ENCODE results near the gene FAHD2B. TPM values are rescaled to one million over a fixed set of nuclear protein-coding genes. Genes with fewer than 3 reads are reported as not detected.

The FAHD2B gene
- total and polyA plus RNA-seq, 2 experiments from 2014 or later, result 22.3 to 28.6 TPM

DNA sequence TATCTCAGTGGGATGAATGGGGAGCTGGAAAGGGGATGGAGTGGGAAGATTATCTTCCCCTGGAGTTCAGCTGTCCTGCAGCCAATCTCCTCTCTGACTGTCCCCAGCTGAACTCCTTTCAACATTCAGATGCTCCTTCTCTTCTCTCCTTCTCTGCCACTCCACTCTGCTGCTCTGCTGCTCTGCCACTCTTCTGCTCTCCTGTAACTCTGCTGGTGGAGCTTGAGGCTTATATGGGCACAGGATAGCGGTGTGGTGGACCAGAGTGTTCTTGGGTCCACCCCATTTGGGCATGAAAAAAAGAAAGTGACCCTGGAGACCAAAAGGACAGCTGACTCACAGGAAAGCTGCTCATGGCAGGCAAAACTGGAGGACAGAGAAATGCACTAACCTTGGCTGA lies 26.6 kb downstream of the FAHD2B start:
- Histone ChIP-seq H3K27ac (ENCODE audit: low read depth) (no peak overlapping the region), H3K36me3 (ENCODE audit: insufficient read depth) (no peaks in the 10 kb centered on the region), H3K4me3 (no peak overlapping the region), H3K9me2 (ENCODE audit: insufficient read depth) (0 out of 2 replicates have a peak, but pooled peaks cover 5% of the 10 kb centered on the region), H3F3A (replicated peaks; ENCODE audit: low read depth) (no peaks in the 10 kb centered on the region), H4K20me1 (replicated peaks; ENCODE audit: insufficient read depth) (no peaks in the 10 kb centered on the region), H2AFZ (no peak overlapping the region), H3K4me1 (ENCODE audit: insufficient read depth) (no peaks in the 10 kb centered on the region), H3K4me2 (no peak overlapping the region), H3K79me2 (replicated peaks; ENCODE audit: insufficient read depth) (no peaks in the 10 kb centered on the region), H3K27me3 (ENCODE audit: insufficient read depth) (no peaks in the 10 kb centered on the region)
- ATAC-seq (no peak), DNase-seq (ENCODE audit: low spot score) (no peak)
- H3K27ac Mint-ChIP-seq, result no peak overlapping the region
- no peak overlapping the region for H3K4me3 Mint-ChIP-seq
- peaks cover 7% of the 10 kb centered on the region; the same call in 1 of the 3 replicates for H3K9me3 Mint-ChIP-seq
- H3K4me1 Mint-ChIP-seq, result peaks cover 8% of the 10 kb centered on the region; the same call in 2 of the 3 replicates
- TF ChIP-seq POLR2AphosphoS5 (IDR thresholded peaks at IDR 0.05; ENCODE audit: low read depth) (no peak), ZNF114 (CRISPR knock-in tag; IDR thresholded peaks at IDR 0.05) (no peak), ZNF331 (CRISPR knock-in tag; IDR thresholded peaks at IDR 0.05; ENCODE audit: low read depth) (no peak), EZH2 (IDR thresholded peaks at IDR 0.05; ENCODE audit: low read depth, unreplicated experiment) (no peak), JUNB (IDR thresholded peaks at IDR 0.05; ENCODE audit: unreplicated experiment) (no peak), CREB1 (CRISPR knock-in tag; IDR thresholded peaks at IDR 0.05; ENCODE audit: low read depth) (no peak), NANOG (IDR thresholded peaks at IDR 0.05; ENCODE audit: borderline replicate concordance) (no peak), STAT1 (IDR thresholded peaks at IDR 0.05; ENCODE audit: unreplicated experiment) (no peak)
- TF ChIP-seq, protein P1, sequence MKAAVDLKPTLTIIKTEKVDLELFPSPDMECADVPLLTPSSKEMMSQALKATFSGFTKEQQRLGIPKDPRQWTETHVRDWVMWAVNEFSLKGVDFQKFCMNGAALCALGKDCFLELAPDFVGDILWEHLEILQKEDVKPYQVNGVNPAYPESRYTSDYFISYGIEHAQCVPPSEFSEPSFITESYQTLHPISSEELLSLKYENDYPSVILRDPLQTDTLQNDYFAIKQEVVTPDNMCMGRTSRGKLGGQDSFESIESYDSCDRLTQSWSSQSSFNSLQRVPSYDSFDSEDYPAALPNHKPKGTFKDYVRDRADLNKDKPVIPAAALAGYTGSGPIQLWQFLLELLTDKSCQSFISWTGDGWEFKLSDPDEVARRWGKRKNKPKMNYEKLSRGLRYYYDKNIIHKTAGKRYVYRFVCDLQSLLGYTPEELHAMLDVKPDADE (IDR thresholded peaks at IDR 0.05), result no peak
- TF ChIP-seq, protein P2, sequence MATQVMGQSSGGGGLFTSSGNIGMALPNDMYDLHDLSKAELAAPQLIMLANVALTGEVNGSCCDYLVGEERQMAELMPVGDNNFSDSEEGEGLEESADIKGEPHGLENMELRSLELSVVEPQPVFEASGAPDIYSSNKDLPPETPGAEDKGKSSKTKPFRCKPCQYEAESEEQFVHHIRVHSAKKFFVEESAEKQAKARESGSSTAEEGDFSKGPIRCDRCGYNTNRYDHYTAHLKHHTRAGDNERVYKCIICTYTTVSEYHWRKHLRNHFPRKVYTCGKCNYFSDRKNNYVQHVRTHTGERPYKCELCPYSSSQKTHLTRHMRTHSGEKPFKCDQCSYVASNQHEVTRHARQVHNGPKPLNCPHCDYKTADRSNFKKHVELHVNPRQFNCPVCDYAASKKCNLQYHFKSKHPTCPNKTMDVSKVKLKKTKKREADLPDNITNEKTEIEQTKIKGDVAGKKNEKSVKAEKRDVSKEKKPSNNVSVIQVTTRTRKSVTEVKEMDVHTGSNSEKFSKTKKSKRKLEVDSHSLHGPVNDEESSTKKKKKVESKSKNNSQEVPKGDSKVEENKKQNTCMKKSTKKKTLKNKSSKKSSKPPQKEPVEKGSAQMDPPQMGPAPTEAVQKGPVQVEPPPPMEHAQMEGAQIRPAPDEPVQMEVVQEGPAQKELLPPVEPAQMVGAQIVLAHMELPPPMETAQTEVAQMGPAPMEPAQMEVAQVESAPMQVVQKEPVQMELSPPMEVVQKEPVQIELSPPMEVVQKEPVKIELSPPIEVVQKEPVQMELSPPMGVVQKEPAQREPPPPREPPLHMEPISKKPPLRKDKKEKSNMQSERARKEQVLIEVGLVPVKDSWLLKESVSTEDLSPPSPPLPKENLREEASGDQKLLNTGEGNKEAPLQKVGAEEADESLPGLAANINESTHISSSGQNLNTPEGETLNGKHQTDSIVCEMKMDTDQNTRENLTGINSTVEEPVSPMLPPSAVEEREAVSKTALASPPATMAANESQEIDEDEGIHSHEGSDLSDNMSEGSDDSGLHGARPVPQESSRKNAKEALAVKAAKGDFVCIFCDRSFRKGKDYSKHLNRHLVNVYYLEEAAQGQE (IDR thresholded peaks at IDR 0.05; ENCODE audit: unreplicated experiment), result no peak
- TF ChIP-seq, protein P3, sequence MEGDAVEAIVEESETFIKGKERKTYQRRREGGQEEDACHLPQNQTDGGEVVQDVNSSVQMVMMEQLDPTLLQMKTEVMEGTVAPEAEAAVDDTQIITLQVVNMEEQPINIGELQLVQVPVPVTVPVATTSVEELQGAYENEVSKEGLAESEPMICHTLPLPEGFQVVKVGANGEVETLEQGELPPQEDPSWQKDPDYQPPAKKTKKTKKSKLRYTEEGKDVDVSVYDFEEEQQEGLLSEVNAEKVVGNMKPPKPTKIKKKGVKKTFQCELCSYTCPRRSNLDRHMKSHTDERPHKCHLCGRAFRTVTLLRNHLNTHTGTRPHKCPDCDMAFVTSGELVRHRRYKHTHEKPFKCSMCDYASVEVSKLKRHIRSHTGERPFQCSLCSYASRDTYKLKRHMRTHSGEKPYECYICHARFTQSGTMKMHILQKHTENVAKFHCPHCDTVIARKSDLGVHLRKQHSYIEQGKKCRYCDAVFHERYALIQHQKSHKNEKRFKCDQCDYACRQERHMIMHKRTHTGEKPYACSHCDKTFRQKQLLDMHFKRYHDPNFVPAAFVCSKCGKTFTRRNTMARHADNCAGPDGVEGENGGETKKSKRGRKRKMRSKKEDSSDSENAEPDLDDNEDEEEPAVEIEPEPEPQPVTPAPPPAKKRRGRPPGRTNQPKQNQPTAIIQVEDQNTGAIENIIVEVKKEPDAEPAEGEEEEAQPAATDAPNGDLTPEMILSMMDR (conservative IDR thresholded peaks at IDR 0.05; ENCODE audit: low read depth in 2 of 2), result no peak
- TF ChIP-seq, protein P4, sequence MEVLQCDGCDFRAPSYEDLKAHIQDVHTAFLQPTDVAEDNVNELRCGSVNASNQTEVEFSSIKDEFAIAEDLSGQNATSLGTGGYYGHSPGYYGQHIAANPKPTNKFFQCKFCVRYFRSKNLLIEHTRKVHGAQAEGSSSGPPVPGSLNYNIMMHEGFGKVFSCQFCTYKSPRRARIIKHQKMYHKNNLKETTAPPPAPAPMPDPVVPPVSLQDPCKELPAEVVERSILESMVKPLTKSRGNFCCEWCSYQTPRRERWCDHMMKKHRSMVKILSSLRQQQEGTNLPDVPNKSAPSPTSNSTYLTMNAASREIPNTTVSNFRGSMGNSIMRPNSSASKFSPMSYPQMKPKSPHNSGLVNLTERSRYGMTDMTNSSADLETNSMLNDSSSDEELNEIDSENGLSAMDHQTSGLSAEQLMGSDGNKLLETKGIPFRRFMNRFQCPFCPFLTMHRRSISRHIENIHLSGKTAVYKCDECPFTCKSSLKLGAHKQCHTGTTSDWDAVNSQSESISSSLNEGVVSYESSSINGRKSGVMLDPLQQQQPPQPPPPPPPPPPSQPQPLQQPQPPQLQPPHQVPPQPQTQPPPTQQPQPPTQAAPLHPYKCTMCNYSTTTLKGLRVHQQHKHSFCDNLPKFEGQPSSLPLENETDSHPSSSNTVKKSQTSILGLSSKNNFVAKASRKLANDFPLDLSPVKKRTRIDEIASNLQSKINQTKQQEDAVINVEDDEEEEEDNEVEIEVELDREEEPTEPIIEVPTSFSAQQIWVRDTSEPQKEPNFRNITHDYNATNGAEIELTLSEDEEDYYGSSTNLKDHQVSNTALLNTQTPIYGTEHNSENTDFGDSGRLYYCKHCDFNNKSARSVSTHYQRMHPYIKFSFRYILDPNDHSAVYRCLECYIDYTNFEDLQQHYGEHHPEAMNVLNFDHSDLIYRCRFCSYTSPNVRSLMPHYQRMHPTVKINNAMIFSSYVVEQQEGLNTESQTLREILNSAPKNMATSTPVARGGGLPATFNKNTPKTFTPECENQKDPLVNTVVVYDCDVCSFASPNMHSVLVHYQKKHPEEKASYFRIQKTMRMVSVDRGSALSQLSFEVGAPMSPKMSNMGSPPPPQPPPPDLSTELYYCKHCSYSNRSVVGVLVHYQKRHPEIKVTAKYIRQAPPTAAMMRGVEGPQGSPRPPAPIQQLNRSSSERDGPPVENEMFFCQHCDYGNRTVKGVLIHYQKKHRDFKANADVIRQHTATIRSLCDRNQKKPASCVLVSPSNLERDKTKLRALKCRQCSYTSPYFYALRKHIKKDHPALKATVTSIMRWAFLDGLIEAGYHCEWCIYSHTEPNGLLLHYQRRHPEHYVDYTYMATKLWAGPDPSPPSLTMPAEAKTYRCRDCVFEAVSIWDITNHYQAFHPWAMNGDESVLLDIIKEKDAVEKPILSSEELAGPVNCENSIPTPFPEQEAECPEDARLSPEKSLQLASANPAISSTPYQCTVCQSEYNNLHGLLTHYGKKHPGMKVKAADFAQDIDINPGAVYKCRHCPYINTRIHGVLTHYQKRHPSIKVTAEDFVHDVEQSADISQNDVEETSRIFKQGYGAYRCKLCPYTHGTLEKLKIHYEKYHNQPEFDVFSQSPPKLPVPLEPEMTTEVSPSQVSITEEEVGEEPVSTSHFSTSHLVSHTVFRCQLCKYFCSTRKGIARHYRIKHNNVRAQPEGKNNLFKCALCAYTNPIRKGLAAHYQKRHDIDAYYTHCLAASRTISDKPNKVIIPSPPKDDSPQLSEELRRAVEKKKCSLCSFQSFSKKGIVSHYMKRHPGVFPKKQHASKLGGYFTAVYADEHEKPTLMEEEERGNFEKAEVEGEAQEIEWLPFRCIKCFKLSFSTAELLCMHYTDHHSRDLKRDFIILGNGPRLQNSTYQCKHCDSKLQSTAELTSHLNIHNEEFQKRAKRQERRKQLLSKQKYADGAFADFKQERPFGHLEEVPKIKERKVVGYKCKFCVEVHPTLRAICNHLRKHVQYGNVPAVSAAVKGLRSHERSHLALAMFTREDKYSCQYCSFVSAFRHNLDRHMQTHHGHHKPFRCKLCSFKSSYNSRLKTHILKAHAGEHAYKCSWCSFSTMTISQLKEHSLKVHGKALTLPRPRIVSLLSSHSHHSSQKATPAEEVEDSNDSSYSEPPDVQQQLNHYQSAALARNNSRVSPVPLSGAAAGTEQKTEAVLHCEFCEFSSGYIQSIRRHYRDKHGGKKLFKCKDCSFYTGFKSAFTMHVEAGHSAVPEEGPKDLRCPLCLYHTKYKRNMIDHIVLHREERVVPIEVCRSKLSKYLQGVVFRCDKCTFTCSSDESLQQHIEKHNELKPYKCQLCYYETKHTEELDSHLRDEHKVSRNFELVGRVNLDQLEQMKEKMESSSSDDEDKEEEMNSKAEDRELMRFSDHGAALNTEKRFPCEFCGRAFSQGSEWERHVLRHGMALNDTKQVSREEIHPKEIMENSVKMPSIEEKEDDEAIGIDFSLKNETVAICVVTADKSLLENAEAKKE (CRISPR knock-in tag; IDR thresholded peaks at IDR 0.05), result no peak
- peaks cover 2% of the 10 kb centered on the region; the same call in 1 of the 3 replicates for H3K36me3 Mint-ChIP-seq (ENCODE audit: low read depth)
- peaks cover 2% of the 10 kb centered on the region for H3K27me3 Mint-ChIP-seq (ENCODE audit: insufficient read depth, low read depth, poor library complexity)

All from GM23338 (cell line).